Liver (tissue), 9 donors: ENCODE measurements around the gene ATP2B3. TPM values are rescaled to one million over a fixed set of nuclear protein-coding genes. Genes with fewer than 3 reads are reported as not detected.

Experiments
- DNase-seq: peaks from one replicate; pipeline ENCODE4 v3.0.0-alpha.2; 2017; ENCODE audit warnings: low spot score
- H3K27ac ChIP-seq, 2 donors: one replicate each; pipeline ENCODE4 v1.7.0; 2013; ENCODE audit warnings: inconsistent platforms in 2 of 2, low read length in 2 of 2, control low read depth in 1 of 2, low read depth in 1 of 2, mild to moderate bottlenecking in 1 of 2
- H3K27me3 ChIP-seq, 4 donors: one replicate each; pipeline versions ENCODE4 v1.6.1 to v1.7.0; 2013; ENCODE audit warnings: low read length in 3 of 4, inconsistent platforms in 1 of 4, mild to moderate bottlenecking in 1 of 4, moderate library complexity in 1 of 4; ENCODE audit not compliant: control insufficient read depth in 4 of 4, insufficient read depth in 4 of 4
- H3K36me3 ChIP-seq, 4 donors: one replicate each; pipeline versions ENCODE4 v1.6.1 to v1.7.0; 2013; ENCODE audit warnings: low read length in 3 of 4, mild to moderate bottlenecking in 3 of 4, low read depth in 1 of 4, moderate library complexity in 1 of 4; ENCODE audit not compliant: control insufficient read depth in 4 of 4, insufficient read depth in 3 of 4
- H3K4me1 ChIP-seq, 4 donors: one replicate each; pipeline versions ENCODE4 v1.6.1 to v1.7.0; 2013; ENCODE audit warnings: low read length in 3 of 4, mild to moderate bottlenecking in 3 of 4, moderate library complexity in 1 of 4; ENCODE audit not compliant: control insufficient read depth in 4 of 4, insufficient read depth in 4 of 4
- H3K4me3 ChIP-seq, 3 donors: one replicate each; pipeline versions ENCODE4 v1.6.1 to v1.7.0; 2013; ENCODE audit warnings: low read length in 3 of 3, control low read depth in 1 of 3, low read depth in 1 of 3, mild to moderate bottlenecking in 1 of 3
- H3K9ac ChIP-seq, 2 donors: one replicate each; pipeline ENCODE4 v1.7.0; 2013; ENCODE audit warnings: low read length in 2 of 2, mild to moderate bottlenecking in 2 of 2, moderate library complexity in 2 of 2, control low read depth in 1 of 2, low read depth in 1 of 2
- H3K9me3 ChIP-seq, 4 donors: one replicate each; pipeline versions ENCODE4 v1.6.1 to v1.7.0; 2013; ENCODE audit warnings: low read length in 3 of 4; ENCODE audit not compliant: control insufficient read depth in 4 of 4
- ATF3 ChIP-seq: IDR thresholded peaks from 2 replicates; pipeline ENCODE4 v1.6.1; 2016; ENCODE audit warnings: antibody characterized with exemption
- FOXA1 ChIP-seq: IDR thresholded peaks from 2 replicates; pipeline ENCODE4 v1.6.1; 2016; ENCODE audit warnings: antibody characterized with exemption
- FOXA2 ChIP-seq: IDR thresholded peaks from 2 replicates; pipeline ENCODE4 v1.6.1; 2016; ENCODE audit warnings: antibody characterized with exemption
- HNF4A ChIP-seq, 2 donors: conservative IDR thresholded peaks; 2 replicates each; pipeline ENCODE4 v1.6.1; 2016; ENCODE audit warnings: antibody characterized with exemption in 2 of 2, mild to moderate bottlenecking in 2 of 2
- HNF4G ChIP-seq: IDR thresholded peaks from 2 replicates; pipeline ENCODE4 v1.6.1; 2016; ENCODE audit warnings: antibody characterized with exemption
- JUND ChIP-seq, 2 donors: IDR thresholded peaks; 2 replicates each; pipeline ENCODE4 v1.6.1; 2016; ENCODE audit warnings: antibody characterized with exemption in 2 of 2
- NR2F2 ChIP-seq: IDR thresholded peaks from 2 replicates; pipeline ENCODE4 v1.6.1; 2016; ENCODE audit warnings: antibody characterized with exemption
- RAD21 ChIP-seq, 2 donors: IDR thresholded peaks; 2 replicates each; pipeline ENCODE4 v1.6.1; 2016; ENCODE audit warnings: antibody characterized with exemption in 2 of 2, mild to moderate bottlenecking in 2 of 2
- REST ChIP-seq: IDR thresholded peaks from 2 replicates; pipeline ENCODE4 v1.6.1; 2016; ENCODE audit warnings: antibody characterized with exemption, mild to moderate bottlenecking
- RXRA ChIP-seq, 2 donors: IDR thresholded peaks; 2 replicates each; pipeline ENCODE4 v1.6.1; 2017 to 2018; ENCODE audit warnings: antibody characterized with exemption in 2 of 2, mild to moderate bottlenecking in 1 of 2
- SP1 ChIP-seq: IDR thresholded peaks from 2 replicates; pipeline ENCODE4 v1.6.1; 2018; ENCODE audit warnings: antibody characterized with exemption, mild to moderate bottlenecking
- TAF1 ChIP-seq: conservative IDR thresholded peaks from 2 replicates; pipeline ENCODE4 v1.6.1; 2016; ENCODE audit warnings: antibody characterized with exemption, mild to moderate bottlenecking
- YY1 ChIP-seq: IDR thresholded peaks from 2 replicates; pipeline ENCODE4 v1.6.1; 2016; ENCODE audit warnings: antibody characterized with exemption, mild to moderate bottlenecking
- WGBS: extraction: QIAGEN DNeasy Blood & Tissue Kit; methylation state at CpG from one replicate; pipeline ENCODE4 v1.1.7; 2013; 5-methylcytosine and 5-hydroxymethylcytosine counted together
- polyA plus RNA-seq, 2 donors: library from polyadenylated mRNA; stranded (reverse) in 1 of 2; unstranded in 1 of 2; fragments of 200-250 nt in 1 of 2; fragments of >200 nt in 1 of 2; fragmentation: Nextera tagmentation in 1 of 2; extraction: Ambion mirVana in 1 of 2; gene quantifications; one replicate each; pipeline versions ENCODE4 v1.2.1 to v1.2.3, GENCODE V29; 2013 to 2015
- total RNA-seq, 2 donors: library from RNA; depleted of rRNA; stranded (reverse); fragments of >200 nt; gene quantifications; one replicate each; pipeline ENCODE4 v1.2.3, GENCODE V29; 2014
- TF ChIP-seq, protein P1 (sequence below): IDR thresholded peaks from 2 replicates; pipeline ENCODE4 v1.6.1; 2016; ENCODE audit warnings: antibody characterized with exemption
- TF ChIP-seq, protein P2 (sequence below): IDR thresholded peaks from 2 replicates; pipeline ENCODE4 v1.6.1; 2016; ENCODE audit warnings: antibody characterized with exemption
- donor health status: healthy.
- donor health status: healthy.
- donor health status: healthy.
- donor health status: healthy.
- donor health status: healthy.

Gene ATP2B3
- total and polyA plus RNA-seq, 4 donors = not detected

DNA sequence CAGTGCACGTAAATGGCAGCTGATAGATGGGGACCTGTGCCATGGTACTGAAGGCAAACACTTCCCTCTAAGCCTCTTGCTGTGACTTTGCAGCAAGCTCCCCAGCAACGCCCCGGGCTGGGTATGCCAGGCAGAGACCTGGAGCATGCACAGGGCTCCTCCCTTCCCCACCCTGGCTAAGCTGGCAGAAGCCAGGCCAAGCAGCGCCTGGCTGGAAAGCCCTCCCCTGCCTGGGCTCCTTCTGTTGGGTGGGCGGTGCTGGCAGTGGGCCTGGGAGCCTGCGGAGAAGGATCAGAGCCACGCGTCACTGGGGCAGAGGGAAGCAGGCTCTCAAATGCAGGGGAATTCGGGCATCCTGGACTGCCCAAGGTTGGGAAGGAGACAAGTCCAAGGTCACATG is 3.6 kb downstream of the ATP2B3 start (continued):
- TF ChIP-seq, protein P1, sequence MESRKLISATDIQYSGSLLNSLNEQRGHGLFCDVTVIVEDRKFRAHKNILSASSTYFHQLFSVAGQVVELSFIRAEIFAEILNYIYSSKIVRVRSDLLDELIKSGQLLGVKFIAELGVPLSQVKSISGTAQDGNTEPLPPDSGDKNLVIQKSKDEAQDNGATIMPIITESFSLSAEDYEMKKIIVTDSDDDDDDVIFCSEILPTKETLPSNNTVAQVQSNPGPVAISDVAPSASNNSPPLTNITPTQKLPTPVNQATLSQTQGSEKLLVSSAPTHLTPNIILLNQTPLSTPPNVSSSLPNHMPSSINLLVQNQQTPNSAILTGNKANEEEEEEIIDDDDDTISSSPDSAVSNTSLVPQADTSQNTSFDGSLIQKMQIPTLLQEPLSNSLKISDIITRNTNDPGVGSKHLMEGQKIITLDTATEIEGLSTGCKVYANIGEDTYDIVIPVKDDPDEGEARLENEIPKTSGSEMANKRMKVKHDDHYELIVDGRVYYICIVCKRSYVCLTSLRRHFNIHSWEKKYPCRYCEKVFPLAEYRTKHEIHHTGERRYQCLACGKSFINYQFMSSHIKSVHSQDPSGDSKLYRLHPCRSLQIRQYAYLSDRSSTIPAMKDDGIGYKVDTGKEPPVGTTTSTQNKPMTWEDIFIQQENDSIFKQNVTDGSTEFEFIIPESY = no peak
- TF ChIP-seq HNF4A (conservative IDR thresholded peaks at IDR 0.05) (no peak), YY1 (no peak)

DNA sequence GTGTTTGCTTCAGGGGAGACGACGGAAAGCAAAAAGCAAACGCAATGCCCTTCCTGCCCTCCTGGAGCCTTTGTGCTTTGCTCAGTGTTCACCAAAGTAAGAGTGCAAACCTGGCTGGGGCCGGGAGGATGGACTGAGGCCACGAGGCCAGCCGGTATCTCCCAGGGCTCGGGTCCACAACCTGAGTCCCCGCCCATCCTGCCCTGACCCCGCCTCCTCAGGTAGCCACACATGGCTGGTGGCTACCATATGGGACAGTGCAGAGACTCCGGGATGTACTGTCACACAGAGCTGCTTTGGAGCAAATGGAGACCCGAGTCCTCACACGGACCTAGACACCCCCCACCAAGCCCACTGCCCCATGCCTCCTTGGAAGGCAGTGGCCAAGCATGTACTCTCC is 4.8 kb downstream of the ATP2B3 start:
- WGBS = 35% methylated on average over 12 of the region's 12 CpGs
- no peaks in the 10 kb centered on the region for H3K36me3 ChIP-seq
- no peak overlapping the region for H3K4me3 ChIP-seq
- no peak overlapping the region for H3K27ac ChIP-seq
- TF ChIP-seq RAD21 (IDR thresholded peaks at IDR 0.05) = no peak
- TF ChIP-seq REST = no peak
- TF ChIP-seq NR2F2 = no peak
- TF ChIP-seq ATF3 = no peak
- TF ChIP-seq, protein P2, sequence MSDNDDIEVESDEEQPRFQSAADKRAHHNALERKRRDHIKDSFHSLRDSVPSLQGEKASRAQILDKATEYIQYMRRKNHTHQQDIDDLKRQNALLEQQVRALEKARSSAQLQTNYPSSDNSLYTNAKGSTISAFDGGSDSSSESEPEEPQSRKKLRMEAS = no peak
- TF ChIP-seq YY1 = no peak
- TF ChIP-seq FOXA1 = no peak
- no peak for TF ChIP-seq JUND (IDR thresholded peaks at IDR 0.05)
- TF ChIP-seq RXRA (IDR thresholded peaks at IDR 0.05) = no peak
- TF ChIP-seq TAF1 = no peak
- no peak for TF ChIP-seq HNF4G
- H3K27me3 ChIP-seq = peaks cover 0 to 9% (median 0%) of the 10 kb centered on the region in 4 donors
- H3K4me1 ChIP-seq = peaks cover 0 to 5% (median 0%) of the 10 kb centered on the region in 4 donors
- no peak for DNase-seq
- H3K9me3 ChIP-seq = no peaks in the 10 kb centered on the region
- no peak overlapping the region for H3K9ac ChIP-seq

- TF ChIP-seq HNF4G (no peak), FOXA2 (no peak), FOXA1 (no peak), JUND (IDR thresholded peaks at IDR 0.05) (no peak), ATF3 (no peak), SP1 (no peak), REST (no peak), HNF4A (conservative IDR thresholded peaks at IDR 0.05) (no peak), YY1 (no peak)
- no peak overlapping the region for H3K27ac ChIP-seq
- 90% methylated on average over 7 of the region's 7 CpGs for WGBS
- peaks cover 0 to 9% (median 0%) of the 10 kb centered on the region in 4 donors for H3K27me3 ChIP-seq
- H3K9ac ChIP-seq = no peak overlapping the region
- H3K4me3 ChIP-seq = no peak overlapping the region
- no peaks in the 10 kb centered on the region for H3K4me1 ChIP-seq
- no peaks in the 10 kb centered on the region for H3K9me3 ChIP-seq
- H3K36me3 ChIP-seq = no peaks in the 10 kb centered on the region
- DNase-seq = no peak
These were observed 5.8 kb downstream of the ATP2B3 start for GRCh38 chrX:153523269-153523668.
